HEK293T (cell line): ENCODE results near the gene NHSL2.

Experiments
- BHLHE40 ChIP-seq: fragments of 450-650 bp; IDR thresholded peaks from 2 replicates; pipeline ENCODE4 v1.6.1; 2016; ENCODE audit warnings: mild to moderate bottlenecking, moderate library complexity, borderline replicate concordance
- SP1 ChIP-seq: fragments of 450-650 bp; IDR thresholded peaks from 2 replicates; pipeline ENCODE4 v1.6.1; 2017
- TARDBP ChIP-seq: fragments of 450-650 bp; IDR thresholded peaks from 2 replicates; pipeline ENCODE4 v1.6.1; 2016

DNA sequence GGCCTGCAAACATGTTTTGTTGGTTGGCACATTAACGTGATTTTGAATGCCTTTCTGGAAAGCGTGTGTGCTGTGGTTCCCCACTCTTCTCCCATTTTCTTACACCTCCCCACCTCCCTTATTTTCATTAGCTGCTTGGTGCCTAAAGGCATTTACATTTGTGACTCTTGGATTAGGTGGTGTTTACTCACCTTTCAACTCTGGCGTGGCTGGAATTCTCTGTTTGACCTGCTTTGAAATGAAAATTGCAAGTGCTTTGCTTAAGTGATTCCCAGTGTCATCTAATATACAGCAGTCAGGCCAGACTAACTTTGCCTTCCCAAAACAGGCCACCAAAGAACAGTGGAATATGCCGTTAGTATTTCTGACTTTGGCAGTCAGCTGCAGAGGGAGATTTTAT lies 80.5 kb downstream of the NHSL2 start:
- TF ChIP-seq TARDBP (no peak), SP1 (no peak), BHLHE40 (no peak)
